HCT116 (cell line): ENCODE measurements around the gene ZXDC. TPM values are rescaled to one million over a fixed set of nuclear protein-coding genes. Genes with fewer than 3 reads are reported as not detected.

Source experiments
- ATAC-seq: fragments of 200-7000 bp; cut with Tn5 transposase; 2 replicates; pipeline ENCODE4 v1.9.1; 2020; ENCODE audit warnings: mild to moderate bottlenecking, moderate library complexity
- BruUV-seq: library from RNA; stranded (reverse); fragments of 400-500 nt; replicated peaks from 2 replicates; lab custom pipeline; 2021; lab: Mats Ljungman, UMichigan
- CTCF ChIA-PET: fragments of 300-600 bp; sonication (Branson Sonifier 250); formaldehyde crosslinking; loops from one replicate; lab custom pipeline; 2021; ENCODE audit warnings: antibody characterized with exemption; lab: Charles Lee
- POLR2A ChIA-PET: fragments of 300-600, 350-600 bp; sonication (Branson Sonifier 250); formaldehyde crosslinking; loops from one replicate; lab custom pipeline; 2021; ENCODE audit warnings: antibody characterized with exemption; lab: Charles Lee
- RAD21 ChIA-PET, 2 experiments: fragments of 300-600 bp; sonication (Branson Sonifier 250); formaldehyde crosslinking; loops; one replicate each; lab custom pipeline; 2023; ENCODE audit warnings: low total read pairs in 2 of 2; ENCODE audit not compliant: uncharacterized antibody in 2 of 2, unreplicated experiment in 2 of 2, low non-redundant PET in 1 of 2; lab: Charles Lee
- DNase-seq: peaks from one replicate; pipeline ENCODE4 v3.0.0-alpha.2; 2010; ENCODE audit warnings: low read depth, low spot score
- H2AFZ ChIP-seq: fragments of 200-600 bp; shearing (Covaris generic), sonication (generic); 2 replicates; pipeline ENCODE4 v1.6.1; 2017; ENCODE audit warnings: low read depth, mixed run types, mixed read lengths, antibody characterized with exemption, low read length; ENCODE audit not compliant: poor library complexity, severe bottlenecking
- H3K27ac ChIP-seq: 2 replicates; pipeline ENCODE4 v1.5.1; 2012; ENCODE audit warnings: low read depth, low read length
- H3K27me3 ChIP-seq: fragments of 200-600 bp; sonication (generic); 2 replicates; pipeline ENCODE4 v1.6.1; 2016; ENCODE audit warnings: mixed run types, low read length, mixed read lengths; ENCODE audit not compliant: insufficient read depth
- H3K36me3 ChIP-seq, 2 experiments: fragments of 200-500 bp in 1 of 2; fragments of 200-600 bp in 1 of 2; sonication (Bioruptor generic) in 1 of 2; sonication (generic) in 1 of 2; 2 replicates each; pipeline versions ENCODE4 v1.5.1 to v1.6.1; 2014 to 2016; ENCODE audit warnings: low read length in 2 of 2, inconsistent platforms in 1 of 2, mixed read lengths in 1 of 2, mixed run types in 1 of 2; ENCODE audit not compliant: insufficient read depth in 2 of 2, control insufficient read depth in 1 of 2
- H3K4me1 ChIP-seq, 2 experiments: fragments of 200-600 bp in 1 of 2; sonication (generic) in 1 of 2; 2 replicates each; pipeline versions ENCODE4 v1.5.1 to v1.6.1; 2012 to 2017; ENCODE audit warnings: low read length in 2 of 2, inconsistent platforms in 1 of 2, mild to moderate bottlenecking in 1 of 2, mixed read lengths in 1 of 2, mixed run types in 1 of 2, moderate library complexity in 1 of 2; ENCODE audit not compliant: insufficient read depth in 2 of 2, control insufficient read depth in 1 of 2
- H3K4me2 ChIP-seq: fragments of 200-600 bp; sonication (generic); 2 replicates; pipeline ENCODE4 v1.6.1; 2017; ENCODE audit warnings: mixed run types, low read length, mixed read lengths
- H3K4me3 ChIP-seq, 2 experiments: fragments of 200-600 bp in 1 of 2; sonication (generic) in 1 of 2; replicated peaks in 1 of 2; 2 replicates each; pipeline ENCODE4 v1.5.1; 2011 to 2016; ENCODE audit warnings: low read length in 2 of 2, control low read depth in 1 of 2, low read depth in 1 of 2, mild to moderate bottlenecking in 1 of 2, mixed read lengths in 1 of 2, mixed run types in 1 of 2
- H3K79me2 ChIP-seq: fragments of 200-600 bp; sonication (generic); 2 replicates; pipeline ENCODE4 v1.6.1; 2017; ENCODE audit warnings: mild to moderate bottlenecking, mixed run types, low read length, moderate library complexity, mixed read lengths; ENCODE audit not compliant: insufficient read depth
- H3K9ac ChIP-seq: fragments of 200-600 bp; sonication (generic); 2 replicates; pipeline ENCODE4 v1.6.1; 2016; ENCODE audit warnings: low read length, mixed read lengths
- H3K9me2 ChIP-seq: fragments of 200-600 bp; sonication (generic), shearing (Covaris generic); 2 replicates; pipeline ENCODE4 v1.6.1; 2017; ENCODE audit warnings: mixed run types, mild to moderate bottlenecking, moderate library complexity; ENCODE audit not compliant: insufficient read depth
- H3K9me3 ChIP-seq, 2 experiments: fragments of 200-500 bp in 1 of 2; fragments of 200-600 bp in 1 of 2; sonication (Bioruptor generic) in 1 of 2; sonication (generic) in 1 of 2; 2 replicates each; pipeline ENCODE4 v1.6.1; 2014 to 2017; ENCODE audit warnings: low read length in 2 of 2, mixed read lengths in 2 of 2, inconsistent platforms in 1 of 2, low read depth in 1 of 2, mild to moderate bottlenecking in 1 of 2, mixed run types in 1 of 2, moderate library complexity in 1 of 2; ENCODE audit not compliant: control insufficient read depth in 1 of 2, insufficient read depth in 1 of 2
- H4K20me1 ChIP-seq: fragments of 200-600 bp; sonication (generic), shearing (Covaris generic); 2 replicates; pipeline ENCODE4 v1.6.1; 2017; ENCODE audit warnings: mixed run types, mild to moderate bottlenecking, moderate library complexity; ENCODE audit not compliant: insufficient read depth
- CBX3 ChIP-seq: IDR thresholded peaks from 2 replicates; pipeline ENCODE4 v1.6.1; 2012; ENCODE audit warnings: low read depth
- CEBPB ChIP-seq: IDR thresholded peaks from 2 replicates; pipeline ENCODE4 v1.6.1; 2012; ENCODE audit warnings: low read depth
- CTCF ChIP-seq, 3 experiments: fragments of 200-600 bp in 1 of 3; sonication (generic) in 1 of 3; IDR thresholded peaks in 2 of 3; conservative IDR thresholded peaks in 1 of 3; 2 replicates each; pipeline ENCODE4 v1.5.1; 2012 to 2017; ENCODE audit warnings: low read depth in 2 of 3, low read length in 2 of 3, antibody characterized with exemption in 1 of 3, borderline replicate concordance in 1 of 3, control low read depth in 1 of 3, mild to moderate bottlenecking in 1 of 3, mixed read lengths in 1 of 3, mixed run types in 1 of 3, moderate library complexity in 1 of 3; ENCODE audit not compliant: insufficient read depth in 1 of 3
- EZH2 ChIP-seq: fragments of 200-600 bp; sonication (generic); IDR thresholded peaks from 2 replicates; pipeline ENCODE4 v1.6.1; 2017; ENCODE audit warnings: antibody characterized with exemption, mixed run types
- EZH2phosphoT487 ChIP-seq: fragments of 200-600 bp; IDR thresholded peaks from 2 replicates; pipeline ENCODE4 v1.6.1; 2018; ENCODE audit warnings: antibody characterized with exemption, borderline replicate concordance
- FOSL1 ChIP-seq: IDR thresholded peaks from 2 replicates; pipeline ENCODE4 v1.6.1; 2012; ENCODE audit warnings: low read depth
- JUND ChIP-seq: IDR thresholded peaks from 2 replicates; pipeline ENCODE4 v1.6.1; 2012
- MAX ChIP-seq: IDR thresholded peaks from 2 replicates; pipeline ENCODE4 v1.6.1; 2012
- POLR2AphosphoS5 ChIP-seq: IDR thresholded peaks from 2 replicates; pipeline ENCODE4 v1.6.1; 2011; ENCODE audit warnings: mild to moderate bottlenecking, low read depth, low read length, moderate library complexity
- RAD21 ChIP-seq: IDR thresholded peaks from 2 replicates; pipeline ENCODE4 v1.6.1; 2012; ENCODE audit warnings: low read depth, mild to moderate bottlenecking
- REST ChIP-seq: IDR thresholded peaks from 2 replicates; pipeline ENCODE4 v1.6.1; 2012; ENCODE audit warnings: low read depth
- SIN3A ChIP-seq: IDR thresholded peaks from 2 replicates; pipeline ENCODE4 v1.6.1; 2012; ENCODE audit warnings: low read depth
- SP1 ChIP-seq: IDR thresholded peaks from 2 replicates; pipeline ENCODE4 v1.6.1; 2012; ENCODE audit warnings: low read depth
- SRF ChIP-seq: IDR thresholded peaks from 2 replicates; pipeline ENCODE4 v1.6.1; 2012; ENCODE audit warnings: low read depth
- TCF7L2 ChIP-seq: IDR thresholded peaks from 2 replicates; pipeline ENCODE4 v1.7.0; 2011; ENCODE audit warnings: borderline replicate concordance, inconsistent platforms; ENCODE audit not compliant: insufficient read depth, insufficient read length; ENCODE audit errors: extremely low read depth
- YY1 ChIP-seq: IDR thresholded peaks from 2 replicates; pipeline ENCODE4 v1.6.1; 2011; ENCODE audit warnings: low read length, low read depth, moderate library complexity, mild to moderate bottlenecking; ENCODE audit not compliant: insufficient replicate concordance; ENCODE audit errors: extremely low read depth
- ZBTB33 ChIP-seq: IDR thresholded peaks from 2 replicates; pipeline ENCODE4 v1.6.1; 2011; ENCODE audit warnings: mild to moderate bottlenecking, low read length, moderate library complexity; ENCODE audit not compliant: insufficient replicate concordance; ENCODE audit errors: extremely low read depth
- ZFX ChIP-seq: fragments of 450-650 bp; IDR thresholded peaks from 2 replicates; pipeline ENCODE4 v1.6.1; 2017
- intact Hi-C: fragments of 100-400 bp; cut with micrococcal nuclease; formaldehyde crosslinking; loops from 2 replicates; pipeline ENCODE4 v1.10.0; 2022
- total RNA-seq: library from RNA; stranded (reverse); gene quantifications from one replicate; pipeline ENCODE4 v1.2.1, GENCODE V29; 2021; ENCODE audit not compliant: unreplicated experiment

Gene ZXDC
- total RNA-seq, 1 experiment from 2014 or later, result 29.9 TPM

GRCh38 chr3:126446791-126447190, 28.9 kb downstream of the ZXDC start:
- DNase-seq (no peak), ATAC-seq (no peak)
- no peaks in the 10 kb centered on the region for H3K9me2 ChIP-seq
- no peak overlapping the region for H2AFZ ChIP-seq
- H3K79me2 ChIP-seq, result no peaks in the 10 kb centered on the region
- no peak overlapping the region for H3K27ac ChIP-seq
- H3K4me1 ChIP-seq, result no peaks in the 10 kb centered on the region
- RAD21 ChIA-PET, result no interaction called here
- no TSS peak for BruUV-seq
- H3K36me3 ChIP-seq, result peaks cover 4 to 10% of the 10 kb centered on the region in 2 experiments; a peak in 2 of 4 replicates
- H3K9ac ChIP-seq, result no peak overlapping the region
- CTCF ChIA-PET, result no interaction called here
- H4K20me1 ChIP-seq, result no peaks in the 10 kb centered on the region
- POLR2A ChIA-PET, result no interaction called here
- no peak overlapping the region for H3K4me2 ChIP-seq
- no peaks in the 10 kb centered on the region for H3K9me3 ChIP-seq
- no peaks in the 10 kb centered on the region for H3K27me3 ChIP-seq
- intact Hi-C loops, result no loop called here
- H3K4me3 ChIP-seq, result no peak overlapping the region
- TF ChIP-seq FOSL1 (no peak), CBX3 (no peak), RAD21 (no peak), JUND (no peak), ZBTB33 (no peak), SP1 (no peak), YY1 (no peak), REST (no peak), EZH2 (no peak), EZH2phosphoT487 (no peak), POLR2AphosphoS5 (no peak), ZFX (no peak), SIN3A (no peak), TCF7L2 (no peak), SRF (no peak), MAX (no peak), CEBPB (no peak), CTCF (IDR thresholded peaks at IDR 0.05 in 2 of 3, conservative IDR thresholded peaks at IDR 0.05 in 1 of 3; ENCODE audit: borderline replicate concordance in 1 of 3, insufficient read depth in 1 of 3, low read depth in 2 of 3, low read length in 2 of 3) (no peak)
- TF ChIP-seq, all 23 proteins: peak for 0
